ENCODE results near the gene SH2D3C.
"Not testable (repeated sequence)": the region's sequence is repeated elsewhere in the genome, so short reads cannot be mapped to it uniquely, and the experiment has no call there.

The SH2D3C gene

DNA sequence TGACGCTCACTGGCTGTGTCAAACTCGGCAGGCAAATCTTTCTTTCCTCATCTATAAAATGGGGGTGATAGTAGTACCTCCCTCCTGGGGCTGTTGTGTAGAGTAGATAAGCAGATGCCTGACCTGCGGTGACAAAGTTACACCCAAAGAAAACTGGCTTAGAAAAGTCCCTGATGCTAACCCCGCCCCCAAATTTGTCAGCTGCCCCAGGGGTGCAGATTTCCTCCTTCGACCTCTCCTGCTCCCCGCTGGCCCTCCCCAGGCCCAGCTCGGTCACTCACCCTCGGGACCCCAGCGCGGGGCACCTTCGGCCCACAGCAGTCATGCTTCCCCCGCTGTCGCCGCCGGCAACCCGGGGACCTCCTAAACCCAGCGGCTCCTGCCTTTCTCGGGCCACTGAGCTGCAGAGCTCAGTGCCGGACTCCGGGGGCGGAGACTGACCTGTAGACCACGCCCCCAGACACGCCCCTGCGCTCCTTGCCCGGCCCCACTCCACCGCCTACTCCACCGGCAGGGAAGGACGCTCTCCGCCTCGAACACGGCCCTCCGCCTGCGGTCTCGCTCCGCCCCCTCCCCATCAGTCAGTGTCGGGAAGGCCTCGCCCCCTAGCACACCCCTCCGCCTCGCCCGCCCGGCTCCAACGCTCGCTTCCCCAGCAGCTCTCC lies 7.4 kb downstream of the SH2D3C start:
- peak overlapping the region; percentile 53 for H3K4me3 ChIP-seq (ENCODE audit: low read depth, low read length)

DNA sequence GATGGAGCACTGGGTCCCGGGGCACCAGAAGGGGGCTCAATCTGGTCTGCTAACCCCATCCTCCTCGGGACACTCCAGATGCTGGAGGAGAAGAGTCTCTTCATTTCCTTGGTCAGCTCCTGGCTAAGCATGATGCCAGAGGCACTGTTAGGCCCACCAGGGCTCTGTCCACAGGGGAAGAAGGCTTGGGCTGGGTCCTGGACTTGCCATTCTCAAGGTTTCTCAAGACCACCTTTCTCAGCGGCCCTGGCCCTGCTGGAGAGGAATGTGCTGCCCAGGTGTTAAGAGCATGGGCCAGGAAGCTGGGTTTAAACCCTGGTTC lies 7.9 kb downstream of the SH2D3C start:
- H3K4me3 ChIP-seq (ENCODE audit: low read depth, low read length), result peak overlapping the region; percentile 53
- no peak for DNase-seq (ENCODE audit: low read depth)

More for the DNA sequence above, 7.4 kb downstream of the SH2D3C start:
- peak; percentile 94 for DNase-seq (ENCODE audit: low read depth)

DNA sequence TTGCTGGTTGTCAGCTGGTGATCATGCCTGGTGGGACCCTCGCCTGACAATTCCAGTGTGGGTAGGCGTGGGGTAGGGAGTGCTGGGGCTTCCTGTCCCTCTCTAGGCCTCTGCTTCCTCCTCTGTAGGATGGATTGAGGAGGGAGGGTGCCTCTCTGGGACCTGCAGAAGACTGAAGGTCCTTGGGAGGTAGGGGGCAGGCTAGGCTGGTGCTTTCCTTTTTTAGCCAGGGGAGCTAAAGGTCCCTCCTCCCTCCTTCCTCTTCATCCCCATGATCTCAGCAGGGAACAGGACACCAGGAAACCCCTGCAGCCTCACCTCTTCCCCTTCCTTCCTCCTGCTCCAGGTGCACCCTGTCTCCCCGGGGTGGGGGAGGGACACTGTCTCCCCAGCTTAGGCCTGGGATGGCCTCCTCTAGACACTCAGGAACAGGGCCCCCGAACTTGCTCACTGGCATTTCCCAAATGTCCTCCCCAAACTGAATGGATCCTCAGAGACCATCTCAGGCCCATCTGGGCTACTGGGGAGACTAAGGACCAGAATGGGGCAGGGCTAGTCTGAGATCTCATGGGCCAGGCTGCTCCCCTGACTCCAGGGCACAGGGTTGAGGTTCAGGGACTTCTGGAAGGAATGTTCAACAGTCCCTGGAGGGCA lies 8.4 kb downstream of the SH2D3C start:
- no peak overlapping the region for H3K4me3 ChIP-seq (ENCODE audit: low read depth, low read length)

DNA sequence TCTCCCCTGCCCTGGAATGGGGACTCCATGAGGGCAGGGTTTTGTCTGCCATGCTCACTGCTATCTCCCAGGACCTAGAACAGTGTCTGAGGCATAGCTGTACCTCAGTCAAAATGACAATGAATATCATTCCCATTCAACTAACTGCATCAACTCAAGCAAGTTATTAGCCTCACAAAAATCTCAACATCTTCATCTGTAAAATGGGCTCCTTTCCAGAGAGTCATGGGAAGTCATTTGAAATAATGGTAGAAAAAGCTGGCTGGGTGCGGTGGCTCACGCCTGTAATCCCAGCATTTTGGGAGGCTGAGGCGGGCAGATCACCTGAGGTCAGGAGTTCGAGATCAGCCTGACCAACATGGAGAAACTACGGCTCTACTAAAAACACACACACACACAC lies 9.4 kb downstream of the SH2D3C start:
- DNase-seq (ENCODE audit: low read depth), result no peak
- no peak overlapping the region for H3K4me3 ChIP-seq (ENCODE audit: low read depth, low read length)

More for the DNA sequence above, 8.4 kb downstream of the SH2D3C start:
- DNase-seq (ENCODE audit: low read depth), result no peak

DNA sequence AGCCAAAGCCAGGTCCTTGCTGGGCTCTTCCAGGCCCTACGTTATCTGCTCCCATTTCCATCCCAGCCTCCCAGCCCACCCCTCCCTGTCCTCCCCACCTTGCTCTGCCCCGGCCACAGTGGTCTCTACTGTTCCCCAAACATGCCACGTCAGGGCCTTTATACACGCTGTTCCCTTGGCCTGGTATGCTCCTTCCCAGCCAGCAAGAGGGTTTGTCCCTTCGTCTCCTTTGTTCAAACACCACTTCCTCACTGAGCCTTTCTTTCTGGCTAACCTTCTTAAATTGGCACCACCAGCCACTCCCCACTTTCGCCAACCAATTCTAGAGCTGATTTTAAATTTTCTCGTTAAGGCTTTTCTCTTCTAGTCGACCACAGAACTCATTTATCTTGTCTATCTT lies 9.8 kb downstream of the SH2D3C start:
- DNase-seq (ENCODE audit: low read depth), result no peak

DNA sequence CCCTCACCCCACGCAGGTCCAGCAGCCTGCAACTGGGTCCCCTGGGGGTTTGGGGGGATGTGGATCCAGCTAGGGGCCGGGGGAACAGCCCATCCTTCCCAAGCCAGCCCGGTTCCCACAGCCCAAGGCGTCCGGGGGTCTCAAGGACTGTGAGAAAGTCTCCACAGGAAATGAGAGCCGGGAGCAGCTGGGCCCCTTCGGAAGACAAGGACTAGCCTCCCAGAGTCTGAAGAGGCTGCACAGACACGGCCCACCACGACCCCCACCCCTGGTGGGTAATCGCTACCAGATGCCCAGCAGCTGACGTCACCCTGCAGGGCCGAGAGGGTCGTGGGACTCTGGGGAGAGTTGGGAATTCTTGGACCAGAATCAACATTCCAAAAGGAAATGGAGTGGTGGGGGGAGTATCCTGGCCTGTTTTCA lies 10.5 kb downstream of the SH2D3C start:
- peak; percentile 40 for DNase-seq (ENCODE audit: low read depth)
- H3K4me3 ChIP-seq (ENCODE audit: low read depth, low read length), result no peak overlapping the region

More for the DNA sequence above, 9.8 kb downstream of the SH2D3C start:
- H3K4me3 ChIP-seq (ENCODE audit: low read depth, low read length), result no peak overlapping the region

DNA sequence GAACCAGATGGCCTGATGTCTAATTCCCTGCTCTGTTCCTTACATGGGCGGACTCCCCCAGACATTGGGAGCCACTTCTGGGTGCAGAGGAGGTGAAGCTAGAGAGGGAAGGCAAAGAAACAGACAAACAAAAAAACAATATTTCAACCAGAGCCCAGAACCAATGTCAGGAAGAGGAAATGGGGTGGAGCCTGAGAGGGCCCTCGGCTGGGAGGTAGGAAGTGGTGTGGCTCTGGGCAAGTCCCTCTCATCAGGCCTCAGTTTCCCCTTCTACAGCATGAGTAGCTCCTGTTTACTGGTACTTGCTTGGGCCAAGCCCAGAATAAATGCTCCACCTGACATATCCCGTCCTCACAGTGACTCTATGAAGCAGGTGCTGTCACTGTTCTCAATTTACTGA lies 11.1 kb downstream of the SH2D3C start:
- DNase-seq (ENCODE audit: low read depth), result no peak
- H3K4me3 ChIP-seq (ENCODE audit: low read depth, low read length), result no peak overlapping the region

DNA sequence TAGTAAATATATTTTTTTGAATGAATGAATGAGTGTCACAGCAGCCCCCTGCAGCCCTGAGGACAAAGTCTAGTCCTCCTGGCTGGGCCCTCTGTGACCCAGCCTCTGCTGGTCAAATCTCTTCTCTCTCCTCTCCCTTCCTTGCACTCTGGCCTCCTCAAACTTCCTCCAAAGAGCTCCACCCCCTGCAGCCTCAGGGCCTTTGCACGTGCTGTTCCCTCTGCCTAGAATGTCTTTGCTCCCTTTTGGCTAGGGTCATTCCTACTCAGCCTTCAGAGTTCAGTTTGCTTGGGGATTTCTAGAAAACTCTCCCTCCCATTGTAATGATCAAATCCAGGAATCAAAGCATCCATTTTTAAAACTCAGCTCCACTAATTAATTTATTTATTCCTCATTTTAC lies 13.0 kb downstream of the SH2D3C start:
- no peak for DNase-seq (ENCODE audit: low read depth)
- no peak overlapping the region for H3K4me3 ChIP-seq (ENCODE audit: low read depth, low read length)

DNA sequence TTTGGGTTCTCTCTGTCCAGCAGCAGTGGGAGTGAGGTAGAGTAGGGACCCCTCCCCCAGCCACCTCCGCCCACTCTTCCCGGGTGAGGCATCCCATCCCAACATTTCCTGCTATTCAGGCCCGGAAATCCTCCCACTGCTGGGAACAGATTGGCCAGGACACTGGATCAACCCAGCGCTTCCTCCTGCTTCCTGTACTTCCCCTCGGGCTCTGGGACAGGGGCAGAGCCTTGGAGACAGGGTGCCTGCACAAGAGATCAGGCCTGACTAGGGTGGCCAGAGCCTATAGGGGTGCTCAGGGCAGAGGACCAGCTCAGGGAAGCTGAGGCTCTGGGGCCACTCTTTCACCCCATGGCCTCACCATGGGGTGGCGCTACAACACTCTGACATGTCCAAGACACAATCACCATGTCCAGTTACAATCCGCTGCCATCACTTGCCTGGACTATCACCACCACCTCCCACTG lies 14.5 kb downstream of the SH2D3C start:
- H3K4me3 ChIP-seq (ENCODE audit: low read depth, low read length), result no peak overlapping the region
- DNase-seq (ENCODE audit: low read depth), result no peak

DNA sequence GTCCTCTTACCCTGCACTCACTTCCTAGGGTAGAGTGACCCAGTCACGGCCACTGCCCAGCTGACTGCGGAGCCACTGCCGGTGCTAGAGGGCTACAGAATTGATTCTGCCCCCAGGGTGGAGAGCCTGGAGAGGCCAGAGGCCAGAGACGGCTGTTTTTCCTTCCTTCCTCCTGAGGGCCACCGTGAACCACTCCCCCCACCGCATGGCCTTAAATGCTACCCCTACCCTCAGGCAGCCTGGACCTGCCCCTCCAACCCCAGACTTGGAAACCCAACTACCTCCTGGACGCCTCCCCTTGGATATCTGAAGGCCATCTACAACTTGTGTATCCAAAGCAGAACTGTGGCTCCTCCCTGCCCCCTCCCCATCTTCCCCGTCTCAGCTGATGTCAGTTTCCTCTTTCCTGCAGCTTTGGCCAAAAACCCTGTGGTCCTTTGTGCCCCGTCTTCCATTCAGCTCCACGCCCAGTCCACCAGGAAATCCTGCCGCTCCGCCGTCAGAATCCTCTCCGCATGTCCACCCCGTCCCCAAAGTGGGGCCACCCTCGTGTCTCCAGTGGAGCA lies 16.3 kb downstream of the SH2D3C start:
- H3K4me3 ChIP-seq (ENCODE audit: low read depth, low read length), result no peak overlapping the region
- no peak for DNase-seq (ENCODE audit: low read depth)

DNA sequence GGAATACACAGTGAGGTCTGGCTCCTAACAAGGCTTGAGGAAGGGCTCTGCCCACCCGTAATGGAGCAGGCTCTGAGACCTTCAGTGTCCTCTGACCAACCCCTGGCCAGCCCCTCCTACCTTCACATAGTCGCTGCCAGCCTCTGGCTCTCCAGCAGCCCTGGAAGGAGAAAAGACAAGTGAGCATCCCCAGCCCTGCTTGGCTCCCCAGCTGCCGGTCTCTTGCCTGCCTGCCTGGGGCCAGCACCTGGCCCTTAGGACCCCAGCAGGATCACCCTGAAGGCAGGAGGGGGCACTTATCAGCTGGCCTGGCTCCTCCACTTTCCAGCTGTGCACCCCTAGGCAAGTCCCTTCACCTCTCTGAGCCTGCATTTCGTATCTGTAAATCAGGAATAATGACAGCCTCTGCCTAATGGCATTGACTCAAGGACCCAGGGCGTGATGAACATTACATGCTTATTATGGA lies 16.9 kb downstream of the SH2D3C start:
- H3K4me3 ChIP-seq (ENCODE audit: low read depth, low read length), result no peak overlapping the region
- no peak for DNase-seq (ENCODE audit: low read depth)

DNA sequence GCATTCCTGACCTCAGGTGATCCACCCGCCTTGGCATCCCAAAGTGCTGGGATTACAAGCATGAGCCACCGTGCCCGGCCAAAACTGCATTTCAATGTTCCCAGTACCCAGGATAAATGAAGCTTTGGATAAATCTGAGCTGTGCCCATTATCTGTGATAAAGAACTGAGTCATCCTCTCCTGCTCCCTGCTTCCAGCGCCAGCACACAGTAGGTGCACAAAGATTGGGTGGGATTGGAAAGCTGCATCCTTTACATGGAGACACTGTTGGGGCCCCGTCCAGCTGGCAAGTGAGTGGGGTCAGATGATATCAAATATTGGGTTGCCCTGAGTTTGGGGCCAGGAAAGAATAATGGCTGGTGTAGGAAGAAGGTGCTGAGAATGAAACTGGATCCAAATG lies 17.4 kb downstream of the SH2D3C start:
- no peak for DNase-seq (ENCODE audit: low read depth)
- H3K4me3 ChIP-seq (ENCODE audit: low read depth, low read length), result no peak overlapping the region

DNA sequence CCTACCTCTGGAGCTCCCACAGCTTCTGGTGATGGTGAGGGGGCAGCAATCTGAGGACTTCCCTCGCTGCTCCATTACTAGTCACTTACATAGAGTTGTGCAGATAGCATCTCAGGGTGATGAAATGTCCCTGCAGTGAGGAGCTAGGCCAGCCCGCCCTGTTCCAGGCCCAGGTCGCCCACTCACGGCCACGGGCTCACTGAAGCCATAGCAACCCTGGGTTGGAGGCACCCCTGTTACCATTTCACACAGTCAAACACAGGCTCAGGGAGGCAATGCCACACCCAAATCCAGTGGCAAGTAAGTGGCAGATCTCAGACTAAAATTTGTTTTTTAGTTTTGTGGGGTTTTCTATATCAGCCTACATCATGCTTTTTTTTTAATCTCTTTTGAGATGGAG lies 19.6 kb downstream of the SH2D3C start:
- DNase-seq (ENCODE audit: low read depth), result no peak
- no peak overlapping the region for H3K4me3 ChIP-seq (ENCODE audit: low read depth, low read length)

DNA sequence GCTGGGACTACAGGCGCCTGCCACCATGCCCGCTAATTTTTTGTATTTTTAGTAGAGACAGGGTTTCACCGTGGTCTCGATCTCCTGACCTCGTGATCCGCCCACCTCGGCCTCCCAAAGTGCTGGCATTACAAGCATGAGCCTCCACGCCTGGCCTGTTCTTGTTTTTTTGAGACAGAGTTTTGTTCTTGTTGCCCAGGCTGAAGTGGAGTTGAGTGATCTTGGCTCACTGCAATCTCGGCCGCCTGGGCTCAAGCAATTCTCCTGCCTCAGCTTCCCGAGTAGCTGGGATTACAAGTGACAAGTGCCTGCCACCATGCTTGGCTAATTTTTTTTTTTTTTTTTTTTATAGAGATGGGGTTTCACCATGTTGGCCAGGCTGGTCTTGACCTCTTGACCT lies 21.7 kb downstream of the SH2D3C start:
- H3K4me3 ChIP-seq (ENCODE audit: low read depth, low read length); DNase-seq (ENCODE audit: low read depth): not testable (repeated sequence)

DNA sequence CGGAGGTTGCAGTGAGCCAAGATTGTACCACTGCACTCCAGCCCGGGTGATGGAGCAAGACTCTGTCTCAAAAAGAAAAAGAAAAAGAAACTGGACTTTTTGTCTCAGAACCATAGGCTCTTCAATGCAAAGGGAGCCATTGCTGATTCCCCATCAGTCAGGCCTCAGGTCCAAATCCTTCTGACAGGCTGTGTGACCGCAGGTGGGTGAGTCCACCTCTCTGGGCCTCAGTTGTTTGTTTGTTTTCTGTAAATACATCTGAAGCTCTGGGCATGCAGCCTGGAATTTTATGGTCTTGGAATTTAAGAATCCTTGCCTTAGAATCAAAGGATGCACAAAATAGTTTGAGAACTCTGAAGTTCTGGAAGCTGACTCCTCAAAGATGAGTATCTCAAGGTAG lies 22.2 kb downstream of the SH2D3C start:
- H3K4me3 ChIP-seq (ENCODE audit: low read depth, low read length), result no peak overlapping the region
- no peak for DNase-seq (ENCODE audit: low read depth)

DNA sequence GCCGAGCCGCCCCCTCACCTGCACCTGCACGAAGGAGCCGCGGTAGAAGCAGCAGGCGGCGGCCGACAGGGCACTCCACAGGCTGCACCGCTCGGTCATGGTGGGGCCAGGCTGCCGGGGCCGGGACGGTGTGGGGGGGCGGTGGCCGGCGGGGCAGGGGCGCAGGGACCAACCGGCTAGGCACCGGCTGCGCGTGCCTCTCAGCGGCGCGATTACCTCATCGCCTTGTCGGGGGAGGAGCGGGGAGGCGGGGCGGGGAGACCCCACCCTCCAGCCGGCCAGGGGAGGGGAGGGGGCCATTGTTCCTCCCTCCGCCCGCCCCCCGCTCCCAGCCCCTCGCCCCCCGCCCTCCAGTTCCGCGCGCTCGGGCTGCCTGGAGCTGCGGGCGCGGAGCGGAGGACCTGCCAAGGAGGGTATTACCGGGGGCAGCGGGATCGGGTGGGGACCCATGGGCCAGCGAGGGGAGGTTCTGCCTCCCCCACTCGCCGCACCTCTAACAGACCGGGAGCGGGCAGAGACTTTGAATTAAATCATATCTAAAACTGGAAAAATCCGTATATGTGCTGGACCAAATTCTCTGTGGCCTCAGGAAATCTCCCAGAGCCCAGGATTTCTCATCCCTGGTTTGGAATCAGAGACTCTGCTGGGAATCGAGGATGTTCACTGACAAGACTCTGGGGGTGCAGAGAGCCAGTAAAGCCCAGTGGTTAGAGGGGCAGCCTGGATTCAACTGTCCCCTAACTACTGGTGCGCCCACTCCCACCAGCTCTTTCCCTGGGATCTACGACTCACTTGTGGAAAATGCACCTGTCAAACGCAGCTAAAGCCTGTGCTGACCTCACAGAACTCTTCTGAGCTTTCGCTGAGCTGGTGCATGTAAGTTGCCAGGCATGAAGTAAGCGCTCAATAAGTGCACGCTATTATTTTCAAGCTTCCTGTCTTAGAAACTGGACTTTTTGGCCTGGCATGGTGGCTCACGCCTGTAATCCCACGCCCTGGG lies 23.1 kb downstream of the SH2D3C start:
- H3K4me3 ChIP-seq (ENCODE audit: low read depth, low read length), result no peak overlapping the region
- no peak for DNase-seq (ENCODE audit: low read depth)

DNA sequence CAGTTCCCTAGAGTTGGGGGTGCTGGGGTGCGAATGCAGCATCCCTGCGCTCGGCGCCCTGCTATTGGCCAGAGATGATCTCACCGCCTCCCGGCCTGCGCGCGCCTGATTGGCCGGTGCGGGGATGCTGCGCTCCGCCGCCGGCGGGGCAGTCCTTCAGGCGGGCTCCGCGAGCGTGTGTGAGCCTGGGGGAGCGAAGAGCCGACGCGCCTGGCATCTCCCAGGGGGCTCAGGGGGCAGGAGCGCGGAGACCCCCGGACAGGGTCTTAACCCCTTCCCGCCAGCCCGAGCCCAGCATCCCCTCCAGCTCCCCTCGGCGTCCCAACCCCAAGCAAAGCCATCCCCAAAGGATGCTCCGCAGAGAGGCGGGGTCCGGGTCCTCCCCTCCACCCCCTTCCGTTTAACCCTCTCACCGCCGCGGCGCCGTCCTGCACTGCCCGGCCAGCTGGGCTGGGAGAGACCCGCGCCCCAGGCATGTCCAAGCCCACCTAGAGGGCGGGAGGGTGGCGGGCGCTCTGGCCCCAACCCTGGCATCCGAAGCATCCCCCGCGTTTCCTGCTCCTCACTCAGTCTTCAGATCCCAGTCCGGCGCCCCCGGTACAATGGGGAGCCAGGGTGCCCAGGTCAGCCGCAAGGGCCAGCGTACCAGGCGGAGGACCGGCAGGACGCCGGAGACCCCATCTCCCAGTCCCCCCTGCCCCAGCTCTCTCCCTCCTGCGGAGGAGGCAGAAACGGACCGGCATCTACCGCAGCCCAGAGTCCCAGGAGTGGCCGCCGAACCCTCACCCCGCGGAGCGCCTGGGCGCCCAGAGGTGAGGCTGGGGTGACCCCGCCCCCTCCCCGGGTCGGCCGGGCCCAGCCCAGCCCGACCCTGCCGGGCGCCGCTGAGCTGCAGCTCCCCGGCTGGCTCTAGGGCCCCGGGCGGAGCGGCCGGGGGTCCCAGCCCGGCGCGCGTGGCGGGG lies 24.1 kb downstream of the SH2D3C start:
- no peak for DNase-seq (ENCODE audit: low read depth)
- no peak overlapping the region for H3K4me3 ChIP-seq (ENCODE audit: low read depth, low read length)

DNA sequence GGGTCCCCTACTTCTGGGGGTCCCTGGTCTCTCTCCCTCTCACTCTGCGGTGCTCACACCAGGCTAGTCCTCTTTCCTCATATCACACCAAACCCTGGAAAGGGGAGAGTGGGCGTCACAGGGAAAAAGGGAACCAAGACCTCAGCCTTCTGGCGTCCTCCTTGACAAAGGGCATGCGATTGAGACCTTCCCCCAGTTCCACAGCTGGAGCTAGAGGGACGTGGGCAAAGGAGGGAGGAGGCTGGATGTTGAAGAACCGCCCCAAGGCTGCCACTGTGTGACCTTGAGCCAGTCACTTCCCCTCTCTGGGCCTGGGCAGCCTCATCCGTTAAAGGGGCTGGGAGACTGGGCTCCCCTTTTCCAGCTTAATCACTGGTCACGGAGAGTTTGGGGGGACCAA lies 24.8 kb downstream of the SH2D3C start:
- no peak overlapping the region for H3K4me3 ChIP-seq (ENCODE audit: low read depth, low read length)
- no peak for DNase-seq (ENCODE audit: low read depth)

DNA sequence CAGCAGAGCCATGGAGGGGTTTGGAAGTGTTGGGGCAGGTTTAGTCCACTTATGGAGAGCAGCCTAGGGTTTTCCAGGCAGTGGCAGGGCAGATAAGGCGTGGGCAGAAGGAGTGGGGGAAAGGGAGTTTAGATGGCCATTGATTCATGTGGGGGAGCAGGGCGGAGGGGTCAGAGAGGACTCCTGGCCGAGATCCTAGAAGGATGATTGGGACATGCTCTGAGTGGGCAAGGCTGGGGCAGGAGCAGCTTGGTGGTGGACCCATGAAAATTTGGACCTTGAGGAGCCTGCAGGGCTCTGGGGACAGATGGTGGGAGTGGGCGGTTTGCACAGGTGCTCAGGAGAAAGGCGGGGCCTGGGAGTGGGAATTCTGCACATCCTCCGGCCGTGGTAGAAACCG lies 25.3 kb downstream of the SH2D3C start:
- DNase-seq (ENCODE audit: low read depth), result no peak

More for the DNA sequence above, 25.3 kb downstream of the SH2D3C start:
- H3K4me3 ChIP-seq (ENCODE audit: low read depth, low read length), result no peak overlapping the region

Measured in skeletal muscle cell (primary cell).